Measurements from ENCODE around the gene SELENOT.
"Not testable (repeated sequence)": the region's sequence is repeated elsewhere in the genome, so short reads cannot be mapped to it uniquely, and the experiment has no call there.

The SELENOT gene

DNA sequence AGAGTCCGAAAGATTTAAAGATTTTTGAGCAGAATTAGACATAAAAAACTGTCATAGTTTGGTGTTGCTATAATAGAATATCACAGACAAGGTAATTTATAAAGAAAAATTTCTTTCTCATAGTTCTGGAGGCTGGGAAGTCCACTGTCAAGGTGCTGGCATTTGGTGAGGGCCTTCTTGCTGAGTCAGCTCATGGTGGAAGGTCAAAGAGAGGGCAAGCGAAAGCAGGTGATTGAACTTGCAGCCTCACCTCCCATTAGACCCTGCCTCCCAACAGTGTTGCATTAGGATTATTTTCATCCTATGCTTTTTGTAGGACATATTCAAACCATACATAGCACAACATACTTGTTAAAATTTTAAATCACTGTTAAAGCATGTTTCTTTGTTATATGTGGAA lies 9.9 kb downstream of the SELENOT start:
- TF ChIP-seq, protein P1, sequence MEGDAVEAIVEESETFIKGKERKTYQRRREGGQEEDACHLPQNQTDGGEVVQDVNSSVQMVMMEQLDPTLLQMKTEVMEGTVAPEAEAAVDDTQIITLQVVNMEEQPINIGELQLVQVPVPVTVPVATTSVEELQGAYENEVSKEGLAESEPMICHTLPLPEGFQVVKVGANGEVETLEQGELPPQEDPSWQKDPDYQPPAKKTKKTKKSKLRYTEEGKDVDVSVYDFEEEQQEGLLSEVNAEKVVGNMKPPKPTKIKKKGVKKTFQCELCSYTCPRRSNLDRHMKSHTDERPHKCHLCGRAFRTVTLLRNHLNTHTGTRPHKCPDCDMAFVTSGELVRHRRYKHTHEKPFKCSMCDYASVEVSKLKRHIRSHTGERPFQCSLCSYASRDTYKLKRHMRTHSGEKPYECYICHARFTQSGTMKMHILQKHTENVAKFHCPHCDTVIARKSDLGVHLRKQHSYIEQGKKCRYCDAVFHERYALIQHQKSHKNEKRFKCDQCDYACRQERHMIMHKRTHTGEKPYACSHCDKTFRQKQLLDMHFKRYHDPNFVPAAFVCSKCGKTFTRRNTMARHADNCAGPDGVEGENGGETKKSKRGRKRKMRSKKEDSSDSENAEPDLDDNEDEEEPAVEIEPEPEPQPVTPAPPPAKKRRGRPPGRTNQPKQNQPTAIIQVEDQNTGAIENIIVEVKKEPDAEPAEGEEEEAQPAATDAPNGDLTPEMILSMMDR (IDR thresholded peaks at IDR 0.05; ENCODE audit: borderline replicate concordance, control extremely low read depth, extremely low read depth, insufficient read depth, missing control alignments): no peak
- in situ Hi-C loops (cut with MboI; ENCODE audit: low sequenced_read_pairs, unreplicated experiment): no loop called here
- no peak for DNase-seq (ENCODE audit: low spot score)

DNA sequence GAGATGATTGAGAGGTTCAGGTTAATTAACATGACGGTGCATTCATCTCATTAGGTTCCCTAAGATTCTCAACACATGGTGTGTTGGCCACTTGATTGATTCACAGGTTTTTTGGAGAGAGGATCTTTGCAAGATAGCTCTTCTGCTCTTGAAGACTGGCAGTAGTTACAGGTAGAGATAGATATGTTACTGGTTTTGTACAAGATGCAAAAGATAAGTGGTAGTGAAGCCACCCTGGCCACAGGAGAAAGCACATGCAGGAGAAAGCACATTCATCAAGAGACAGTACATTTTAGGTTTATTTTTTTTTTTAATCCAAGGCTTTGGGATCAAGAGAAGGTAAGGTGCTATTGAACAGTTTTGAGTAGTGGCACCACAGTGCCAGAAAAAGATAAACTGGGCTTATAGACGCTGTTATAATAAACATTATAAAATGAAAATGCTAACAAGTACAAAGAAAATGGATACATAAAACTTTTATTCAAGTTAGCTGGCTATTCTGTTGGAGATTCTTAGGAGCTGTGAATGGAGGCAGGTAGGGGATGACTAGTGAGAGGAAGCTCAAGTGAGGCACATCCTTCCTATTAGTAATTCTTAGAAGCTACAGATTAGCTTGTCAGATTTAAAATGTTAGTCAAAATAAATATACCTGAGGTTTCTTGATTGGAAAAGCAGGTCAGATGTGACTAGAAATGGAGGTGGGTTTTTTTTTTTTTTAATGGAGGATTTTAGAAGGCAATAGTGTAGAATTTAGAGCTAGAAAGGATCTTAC lies 10.8 kb downstream of the SELENOT start:
- in situ Hi-C loops (cut with MboI; ENCODE audit: low sequenced_read_pairs, unreplicated experiment): no loop called here
- TF ChIP-seq, protein P1 (IDR thresholded peaks at IDR 0.05; ENCODE audit: borderline replicate concordance, control extremely low read depth, extremely low read depth, insufficient read depth, missing control alignments): no peak
- no peak for DNase-seq (ENCODE audit: low spot score)

DNA sequence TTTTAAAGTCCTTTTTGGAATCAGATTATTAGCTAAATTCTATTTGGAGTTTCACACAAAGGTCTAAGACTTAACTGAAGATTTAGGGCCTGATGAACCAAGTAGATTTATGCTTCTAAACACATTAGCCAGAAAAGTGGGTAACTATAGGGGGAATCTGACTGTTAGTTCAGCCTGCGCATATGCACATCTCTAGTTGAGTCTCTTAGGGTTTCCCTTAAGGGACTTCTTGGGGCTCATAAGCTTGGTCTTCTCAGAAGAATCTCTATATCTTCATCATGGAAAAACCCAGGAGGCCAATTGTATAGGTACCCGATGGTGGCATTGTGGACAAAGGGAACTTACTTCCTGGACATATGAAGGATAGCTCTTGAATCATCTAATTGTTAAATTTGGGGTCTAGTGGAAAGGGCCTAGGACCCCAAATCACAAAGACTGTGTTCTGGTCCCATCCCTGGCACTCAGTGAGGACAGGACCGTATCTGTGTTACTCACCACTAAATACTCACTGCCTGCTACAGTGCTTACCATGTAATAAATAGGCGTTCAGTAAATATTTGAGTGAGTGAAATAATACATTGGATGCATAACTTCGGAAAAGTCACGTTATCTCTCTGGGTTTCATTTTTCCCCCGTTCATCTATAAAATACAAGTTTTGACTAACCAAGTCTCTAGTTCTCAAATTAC lies 17.0 kb downstream of the SELENOT start:
- TF ChIP-seq, protein P1 (IDR thresholded peaks at IDR 0.05; ENCODE audit: borderline replicate concordance, control extremely low read depth, extremely low read depth, insufficient read depth, missing control alignments): no peak
- in situ Hi-C loops (cut with MboI; ENCODE audit: low sequenced_read_pairs, unreplicated experiment): no loop called here

DNA sequence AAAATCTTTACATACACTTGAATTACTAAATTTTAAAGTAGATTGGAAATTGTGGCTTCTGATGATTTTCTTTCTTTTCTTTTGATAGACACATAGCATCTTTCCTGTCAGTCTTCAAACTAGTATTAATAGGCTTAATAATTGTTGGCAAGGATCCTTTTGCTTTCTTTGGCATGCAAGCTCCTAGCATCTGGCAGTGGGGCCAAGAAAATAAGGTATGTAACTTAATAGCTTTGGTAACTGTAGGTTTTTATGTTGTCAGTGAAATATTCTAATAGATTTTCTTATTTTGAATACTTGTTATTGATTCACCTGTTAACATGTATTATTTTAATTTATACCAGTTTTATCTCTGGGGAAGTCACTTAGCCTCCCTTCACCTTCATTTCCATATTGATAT lies 19.8 kb downstream of the SELENOT start:
- DNase-seq (ENCODE audit: low spot score); in situ Hi-C loops (cut with MboI; ENCODE audit: low sequenced_read_pairs, unreplicated experiment): not testable (repeated sequence)

More for the DNA sequence above, 17.0 kb downstream of the SELENOT start:
- no peak for DNase-seq (ENCODE audit: low spot score)

DNA sequence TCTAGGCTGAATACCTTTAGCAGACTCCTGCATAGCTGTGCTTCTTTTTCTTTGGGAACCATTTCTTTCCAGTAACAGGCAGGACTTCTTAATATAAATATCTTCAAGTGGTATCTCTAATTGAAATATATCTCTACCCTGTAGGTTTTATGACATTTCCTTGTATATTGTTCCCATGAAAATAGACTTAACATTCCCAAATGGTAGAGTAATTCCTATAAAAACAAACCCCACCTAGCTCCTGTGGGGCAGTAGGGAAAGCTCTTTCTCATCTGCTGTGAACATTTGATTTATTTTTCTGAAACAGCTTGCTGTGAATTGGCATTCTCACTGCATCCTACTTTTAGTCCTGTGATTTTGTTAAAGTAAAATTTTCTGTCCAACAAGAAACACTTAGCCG lies 20.8 kb downstream of the SELENOT start:
- no peak for DNase-seq (ENCODE audit: low spot score)
- in situ Hi-C loops (cut with MboI; ENCODE audit: low sequenced_read_pairs, unreplicated experiment): no loop called here
- TF ChIP-seq, protein P1 (IDR thresholded peaks at IDR 0.05; ENCODE audit: borderline replicate concordance, control extremely low read depth, extremely low read depth, insufficient read depth, missing control alignments): no peak

DNA sequence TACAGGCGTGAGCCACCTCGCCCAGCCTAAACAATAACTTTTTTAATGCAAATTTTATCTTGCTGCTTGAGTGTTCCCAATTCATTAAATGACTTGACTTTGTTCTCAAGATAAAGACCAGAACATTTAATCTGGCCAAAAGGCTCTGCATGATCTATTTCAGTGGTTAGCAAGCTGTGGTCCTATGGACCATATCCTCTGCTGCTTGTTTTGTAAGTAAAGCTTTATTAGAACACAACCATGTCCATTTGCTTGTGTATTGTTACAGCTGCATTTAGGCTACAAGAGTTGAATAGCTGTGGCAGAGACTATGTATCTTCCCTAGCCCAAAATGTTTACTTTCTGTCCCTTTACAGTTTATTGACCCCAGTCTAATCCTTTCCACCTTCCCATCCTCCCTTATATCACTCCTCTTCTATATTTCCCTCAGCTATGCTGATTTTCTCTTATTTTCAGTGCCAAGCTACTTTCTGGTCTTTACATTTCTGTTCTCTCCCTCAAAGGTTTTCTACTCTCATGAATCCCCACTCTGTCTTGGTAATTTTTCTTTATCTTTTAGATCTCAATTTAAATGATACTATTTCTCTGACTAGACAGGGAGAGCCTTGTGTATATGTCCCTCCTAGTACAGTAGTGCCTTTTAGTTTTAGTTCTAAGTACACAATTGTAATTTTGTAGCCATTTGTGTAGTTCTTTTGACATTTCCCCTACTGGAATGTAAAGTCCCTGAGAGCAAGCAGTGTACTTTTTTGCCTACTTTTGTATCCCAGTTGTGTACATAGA lies 23.2 kb downstream of the SELENOT start:
- TF ChIP-seq, protein P1 (IDR thresholded peaks at IDR 0.05; ENCODE audit: borderline replicate concordance, control extremely low read depth, extremely low read depth, insufficient read depth, missing control alignments): no peak
- DNase-seq (ENCODE audit: low spot score): no peak
- in situ Hi-C loops (cut with MboI; ENCODE audit: low sequenced_read_pairs, unreplicated experiment): no loop called here

Data from GM13976 (cell line).